H1 (cell line): ENCODE measurements around the gene RBFOX1. TPM values are rescaled to one million over a fixed set of nuclear protein-coding genes. Genes with fewer than 3 reads are reported as not detected.

Experiments
- CEBPB ChIP-seq: IDR thresholded peaks from 2 replicates; pipeline ENCODE4 v1.6.1; 2012; ENCODE audit warnings: low read depth, low read length
- SIRT6 ChIP-seq: IDR thresholded peaks from one replicate; pipeline ENCODE4 v1.7.1; 2012; ENCODE audit warnings: low read length, inconsistent platforms
- SUZ12 ChIP-seq: fragments of 200-600 bp; sonication (generic); IDR thresholded peaks from 2 replicates; pipeline ENCODE4 v1.6.1; 2012; ENCODE audit warnings: mild to moderate bottlenecking, inconsistent platforms, low read length, moderate library complexity, mixed read lengths
- polyA plus RNA-seq, 7 experiments: library from polyadenylated mRNA; depleted of rRNA in 3 of 7; stranded (reverse) in 5 of 7; unstranded in 2 of 7; fragments of >200 nt in 5 of 7; fragments of 200-250 nt in 2 of 7; gene quantifications; 1 replicate in 5 of 7; 2 replicates in 1 of 7; 4 replicates in 1 of 7; pipeline versions ENCODE4 v1.2.1 to v1.2.3, GENCODE V29; 2011 to 2013; ENCODE audit warnings: missing spikeins in 2 of 7, mixed read lengths in 2 of 7
- total RNA-seq: library from RNA; stranded (reverse); fragmentation: NEBNext Ultra II Directional; extraction: Animal tissue kit (Norgen Biotek cat#: 25700); gene quantifications from 2 replicates; pipeline ENCODE4 v1.2.1, GENCODE V29; 2021
- TF ChIP-seq, protein P1 (sequence below): fragments of 300-600 bp; sonication (generic); IDR thresholded peaks from 2 replicates; pipeline ENCODE4 v1.7.1; 2012; ENCODE audit warnings: low read length, moderate library complexity, mild to moderate bottlenecking, inconsistent platforms; ENCODE audit not compliant: insufficient replicate concordance

Gene RBFOX1
- total and polyA plus RNA-seq, 2 of the 8 experiments (the other 6 are each of a cell fraction or from before 2014, with no cell fraction given): 1.7 to 2.8 TPM

DNA sequence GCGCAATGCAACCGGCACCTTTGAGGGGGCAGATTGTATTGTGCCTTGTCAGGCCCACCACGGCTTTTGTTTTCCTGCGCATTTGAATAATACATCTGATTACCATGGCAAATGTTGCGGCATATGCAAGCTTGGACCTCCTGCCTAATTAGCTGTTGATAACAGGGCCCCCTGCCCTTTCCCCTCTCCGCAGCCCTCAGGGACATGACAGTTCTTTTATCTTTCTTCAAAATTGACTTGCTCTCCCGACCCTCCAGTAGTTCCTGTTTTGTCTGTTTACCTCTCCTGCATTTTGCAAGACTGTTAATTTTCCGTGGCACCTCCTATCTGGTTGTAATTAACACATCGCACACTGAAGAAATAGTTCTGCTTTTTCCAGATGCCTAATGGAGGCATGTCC lies 86.8 kb downstream of the RBFOX1 start (continued):
- TF ChIP-seq, protein P1, sequence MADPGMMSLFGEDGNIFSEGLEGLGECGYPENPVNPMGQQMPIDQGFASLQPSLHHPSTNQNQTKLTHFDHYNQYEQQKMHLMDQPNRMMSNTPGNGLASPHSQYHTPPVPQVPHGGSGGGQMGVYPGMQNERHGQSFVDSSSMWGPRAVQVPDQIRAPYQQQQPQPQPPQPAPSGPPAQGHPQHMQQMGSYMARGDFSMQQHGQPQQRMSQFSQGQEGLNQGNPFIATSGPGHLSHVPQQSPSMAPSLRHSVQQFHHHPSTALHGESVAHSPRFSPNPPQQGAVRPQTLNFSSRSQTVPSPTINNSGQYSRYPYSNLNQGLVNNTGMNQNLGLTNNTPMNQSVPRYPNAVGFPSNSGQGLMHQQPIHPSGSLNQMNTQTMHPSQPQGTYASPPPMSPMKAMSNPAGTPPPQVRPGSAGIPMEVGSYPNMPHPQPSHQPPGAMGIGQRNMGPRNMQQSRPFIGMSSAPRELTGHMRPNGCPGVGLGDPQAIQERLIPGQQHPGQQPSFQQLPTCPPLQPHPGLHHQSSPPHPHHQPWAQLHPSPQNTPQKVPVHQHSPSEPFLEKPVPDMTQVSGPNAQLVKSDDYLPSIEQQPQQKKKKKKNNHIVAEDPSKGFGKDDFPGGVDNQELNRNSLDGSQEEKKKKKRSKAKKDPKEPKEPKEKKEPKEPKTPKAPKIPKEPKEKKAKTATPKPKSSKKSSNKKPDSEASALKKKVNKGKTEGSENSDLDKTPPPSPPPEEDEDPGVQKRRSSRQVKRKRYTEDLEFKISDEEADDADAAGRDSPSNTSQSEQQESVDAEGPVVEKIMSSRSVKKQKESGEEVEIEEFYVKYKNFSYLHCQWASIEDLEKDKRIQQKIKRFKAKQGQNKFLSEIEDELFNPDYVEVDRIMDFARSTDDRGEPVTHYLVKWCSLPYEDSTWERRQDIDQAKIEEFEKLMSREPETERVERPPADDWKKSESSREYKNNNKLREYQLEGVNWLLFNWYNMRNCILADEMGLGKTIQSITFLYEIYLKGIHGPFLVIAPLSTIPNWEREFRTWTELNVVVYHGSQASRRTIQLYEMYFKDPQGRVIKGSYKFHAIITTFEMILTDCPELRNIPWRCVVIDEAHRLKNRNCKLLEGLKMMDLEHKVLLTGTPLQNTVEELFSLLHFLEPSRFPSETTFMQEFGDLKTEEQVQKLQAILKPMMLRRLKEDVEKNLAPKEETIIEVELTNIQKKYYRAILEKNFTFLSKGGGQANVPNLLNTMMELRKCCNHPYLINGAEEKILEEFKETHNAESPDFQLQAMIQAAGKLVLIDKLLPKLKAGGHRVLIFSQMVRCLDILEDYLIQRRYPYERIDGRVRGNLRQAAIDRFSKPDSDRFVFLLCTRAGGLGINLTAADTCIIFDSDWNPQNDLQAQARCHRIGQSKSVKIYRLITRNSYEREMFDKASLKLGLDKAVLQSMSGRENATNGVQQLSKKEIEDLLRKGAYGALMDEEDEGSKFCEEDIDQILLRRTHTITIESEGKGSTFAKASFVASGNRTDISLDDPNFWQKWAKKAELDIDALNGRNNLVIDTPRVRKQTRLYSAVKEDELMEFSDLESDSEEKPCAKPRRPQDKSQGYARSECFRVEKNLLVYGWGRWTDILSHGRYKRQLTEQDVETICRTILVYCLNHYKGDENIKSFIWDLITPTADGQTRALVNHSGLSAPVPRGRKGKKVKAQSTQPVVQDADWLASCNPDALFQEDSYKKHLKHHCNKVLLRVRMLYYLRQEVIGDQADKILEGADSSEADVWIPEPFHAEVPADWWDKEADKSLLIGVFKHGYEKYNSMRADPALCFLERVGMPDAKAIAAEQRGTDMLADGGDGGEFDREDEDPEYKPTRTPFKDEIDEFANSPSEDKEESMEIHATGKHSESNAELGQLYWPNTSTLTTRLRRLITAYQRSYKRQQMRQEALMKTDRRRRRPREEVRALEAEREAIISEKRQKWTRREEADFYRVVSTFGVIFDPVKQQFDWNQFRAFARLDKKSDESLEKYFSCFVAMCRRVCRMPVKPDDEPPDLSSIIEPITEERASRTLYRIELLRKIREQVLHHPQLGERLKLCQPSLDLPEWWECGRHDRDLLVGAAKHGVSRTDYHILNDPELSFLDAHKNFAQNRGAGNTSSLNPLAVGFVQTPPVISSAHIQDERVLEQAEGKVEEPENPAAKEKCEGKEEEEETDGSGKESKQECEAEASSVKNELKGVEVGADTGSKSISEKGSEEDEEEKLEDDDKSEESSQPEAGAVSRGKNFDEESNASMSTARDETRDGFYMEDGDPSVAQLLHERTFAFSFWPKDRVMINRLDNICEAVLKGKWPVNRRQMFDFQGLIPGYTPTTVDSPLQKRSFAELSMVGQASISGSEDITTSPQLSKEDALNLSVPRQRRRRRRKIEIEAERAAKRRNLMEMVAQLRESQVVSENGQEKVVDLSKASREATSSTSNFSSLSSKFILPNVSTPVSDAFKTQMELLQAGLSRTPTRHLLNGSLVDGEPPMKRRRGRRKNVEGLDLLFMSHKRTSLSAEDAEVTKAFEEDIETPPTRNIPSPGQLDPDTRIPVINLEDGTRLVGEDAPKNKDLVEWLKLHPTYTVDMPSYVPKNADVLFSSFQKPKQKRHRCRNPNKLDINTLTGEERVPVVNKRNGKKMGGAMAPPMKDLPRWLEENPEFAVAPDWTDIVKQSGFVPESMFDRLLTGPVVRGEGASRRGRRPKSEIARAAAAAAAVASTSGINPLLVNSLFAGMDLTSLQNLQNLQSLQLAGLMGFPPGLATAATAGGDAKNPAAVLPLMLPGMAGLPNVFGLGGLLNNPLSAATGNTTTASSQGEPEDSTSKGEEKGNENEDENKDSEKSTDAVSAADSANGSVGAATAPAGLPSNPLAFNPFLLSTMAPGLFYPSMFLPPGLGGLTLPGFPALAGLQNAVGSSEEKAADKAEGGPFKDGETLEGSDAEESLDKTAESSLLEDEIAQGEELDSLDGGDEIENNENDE: no peak
- TF ChIP-seq SIRT6 (no peak), SUZ12 (no peak), CEBPB (no peak)
